GM21526 (cell line): ENCODE measurements around the gene ETFBKMT.
A peak's percentile ranks its signal among the peaks of the same experiment; 100 is the strongest.

Experiments used
- ATAC-seq: cut with Tn5 transposase; IDR thresholded peaks from one replicate; pipeline ENCODE4 v1.9.1; 2021; ENCODE audit warnings: moderate library complexity; ENCODE audit not compliant: unreplicated experiment, low FRiP score

ETFBKMT gene, protein sequence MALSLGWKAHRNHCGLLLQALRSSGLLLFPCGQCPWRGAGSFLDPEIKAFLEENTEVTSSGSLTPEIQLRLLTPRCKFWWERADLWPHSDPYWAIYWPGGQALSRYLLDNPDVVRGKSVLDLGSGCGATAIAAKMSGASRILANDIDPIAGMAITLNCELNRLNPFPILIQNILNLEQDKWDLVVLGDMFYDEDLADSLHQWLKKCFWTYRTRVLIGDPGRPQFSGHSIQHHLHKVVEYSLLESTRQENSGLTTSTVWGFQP

DNA sequence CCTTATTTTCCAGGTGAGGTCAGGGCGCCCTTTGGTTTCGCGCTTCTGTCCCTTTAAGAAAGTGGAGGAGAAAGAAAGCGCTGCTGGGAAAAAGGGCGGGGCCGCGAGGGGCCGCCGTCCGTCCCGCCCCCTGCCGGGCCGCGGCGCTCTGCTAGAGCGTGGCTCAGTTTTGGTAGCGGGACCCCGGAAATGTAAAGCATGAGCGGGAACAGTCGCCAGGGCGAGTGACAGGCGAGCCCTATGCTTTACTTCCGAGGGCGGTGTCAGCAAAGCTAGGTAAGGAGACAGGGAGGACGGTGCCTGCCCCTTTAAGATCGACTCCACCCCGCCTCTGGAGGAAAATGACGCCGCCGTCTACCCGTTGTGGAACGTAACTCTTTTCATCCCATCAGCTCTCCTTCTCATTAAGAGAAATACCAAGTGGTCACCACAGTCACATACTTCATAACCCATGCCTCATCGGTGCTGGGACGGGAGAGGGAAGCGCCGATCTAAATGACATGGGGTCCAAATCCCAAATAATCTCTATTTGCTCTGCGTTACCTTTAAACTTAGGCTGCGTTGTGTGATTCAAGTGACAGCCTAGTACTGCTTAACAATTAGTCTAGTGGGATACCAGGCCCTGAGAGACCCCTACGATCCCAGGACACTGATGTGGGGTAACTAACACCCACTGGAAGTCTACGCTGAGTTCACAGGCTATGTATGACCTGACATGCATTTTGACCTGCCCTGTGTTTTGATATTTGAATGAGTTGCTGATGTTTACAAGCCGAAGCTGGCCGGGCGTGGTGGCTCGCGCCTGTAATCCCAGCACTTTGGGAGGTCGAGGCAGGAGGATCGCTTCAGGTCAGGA is at the start of gene ETFBKMT:
TSS of gene ETFBKMT (plus strand) at position 602 of the 856 bp plus-strand sequence. CDS start 2,266 bp downstream, outside the sequence.
- peak; percentile 96 for ATAC-seq

DNA sequence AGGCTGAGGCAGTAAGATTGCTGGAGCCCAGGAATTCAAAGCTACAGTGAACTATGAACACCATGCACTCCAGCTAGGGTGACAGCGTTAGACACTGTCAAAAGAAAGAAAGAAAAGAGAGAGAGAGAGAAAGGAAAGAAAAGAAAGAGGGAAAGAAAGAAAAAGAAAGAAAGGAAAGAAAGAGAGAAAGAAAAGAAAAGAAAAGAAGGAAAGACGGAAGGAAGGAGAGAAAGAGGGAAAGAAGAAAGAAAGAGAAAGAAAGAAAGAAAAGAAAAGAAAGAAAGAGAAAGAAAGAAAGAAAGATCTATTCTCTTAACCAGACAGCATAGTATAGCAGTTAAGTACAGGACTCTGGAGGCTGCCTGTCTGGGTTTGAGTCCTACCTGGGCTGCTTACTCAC is 46.7 kb upstream of the ETFBKMT start:
- ATAC-seq = no peak

DNA sequence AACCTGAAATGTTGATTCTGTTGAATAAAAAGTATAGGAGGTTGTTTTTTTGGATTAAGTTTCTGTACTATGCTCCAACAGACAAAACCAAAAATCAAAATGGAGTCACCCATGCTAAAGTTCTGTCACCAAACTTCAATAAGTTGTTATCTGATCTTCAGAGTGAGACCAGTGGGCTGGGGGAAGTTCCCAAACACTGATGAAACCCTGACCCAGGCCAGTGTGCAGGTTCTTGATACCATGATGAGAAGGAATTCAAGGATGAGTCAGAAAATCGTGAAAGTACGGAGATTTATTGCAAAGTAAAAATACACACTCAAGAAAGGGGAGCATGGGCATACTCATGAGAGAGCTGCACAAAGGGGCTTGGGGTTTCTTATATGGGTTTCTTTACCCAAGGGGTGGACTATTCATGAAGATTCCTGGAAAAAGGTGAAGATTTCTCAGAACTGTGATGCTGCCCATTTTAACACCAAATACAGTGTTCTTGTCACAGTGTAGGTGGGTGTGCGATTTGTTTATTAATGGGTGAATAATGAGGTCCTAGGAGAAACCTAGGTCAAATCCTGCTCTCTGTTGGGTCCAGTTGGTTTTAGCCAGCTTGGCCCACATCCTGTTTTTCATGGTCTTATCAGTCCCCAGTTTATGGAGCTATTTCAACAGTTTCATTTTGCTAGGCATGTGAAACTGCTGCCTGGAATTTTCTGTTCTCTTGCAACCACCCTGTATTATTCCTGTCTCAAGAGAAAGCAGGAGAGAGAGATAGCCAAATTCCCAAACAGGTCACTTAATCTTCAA is 41.1 kb upstream of the ETFBKMT start:
- ATAC-seq = no peak

DNA sequence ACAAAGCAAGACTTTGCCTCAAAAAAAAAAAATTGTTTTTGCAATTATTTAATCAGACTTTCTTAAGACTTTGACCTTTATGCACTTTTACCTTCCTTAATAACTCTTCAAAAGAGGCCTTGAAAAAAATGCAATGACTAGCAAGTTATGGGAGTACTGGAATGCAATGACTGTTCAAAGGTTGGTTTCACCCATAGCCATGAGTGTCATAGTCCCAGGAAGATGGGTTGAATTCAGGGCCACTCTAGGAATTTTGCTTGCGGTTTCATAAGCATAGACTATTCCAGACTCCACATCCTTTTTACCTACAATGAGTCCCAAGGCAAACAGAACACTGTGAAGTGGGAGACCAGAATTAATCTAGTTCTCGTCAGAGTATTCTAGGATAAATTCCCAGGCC is 39.2 kb upstream of the ETFBKMT start:
- no peak for ATAC-seq

DNA sequence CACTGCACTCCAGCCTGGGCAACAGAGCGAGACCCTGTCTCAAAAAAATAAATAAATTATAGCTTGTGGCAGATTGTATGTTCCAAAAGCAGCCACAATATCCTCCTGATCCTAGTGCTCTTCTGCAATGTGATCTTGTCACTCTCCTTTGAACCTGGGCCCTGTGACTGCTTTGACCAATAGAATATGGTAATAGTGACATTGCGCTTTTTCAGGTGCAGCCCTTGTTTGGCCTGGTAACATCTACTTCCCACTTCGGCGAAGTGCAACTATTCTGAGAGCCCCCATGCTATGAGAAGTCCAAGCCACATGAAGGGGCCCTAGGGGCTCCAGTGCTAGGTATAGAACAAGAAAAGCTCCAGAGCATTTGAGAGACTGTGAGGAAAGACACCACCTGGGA is 37.5 kb upstream of the ETFBKMT start:
- ATAC-seq = no peak

DNA sequence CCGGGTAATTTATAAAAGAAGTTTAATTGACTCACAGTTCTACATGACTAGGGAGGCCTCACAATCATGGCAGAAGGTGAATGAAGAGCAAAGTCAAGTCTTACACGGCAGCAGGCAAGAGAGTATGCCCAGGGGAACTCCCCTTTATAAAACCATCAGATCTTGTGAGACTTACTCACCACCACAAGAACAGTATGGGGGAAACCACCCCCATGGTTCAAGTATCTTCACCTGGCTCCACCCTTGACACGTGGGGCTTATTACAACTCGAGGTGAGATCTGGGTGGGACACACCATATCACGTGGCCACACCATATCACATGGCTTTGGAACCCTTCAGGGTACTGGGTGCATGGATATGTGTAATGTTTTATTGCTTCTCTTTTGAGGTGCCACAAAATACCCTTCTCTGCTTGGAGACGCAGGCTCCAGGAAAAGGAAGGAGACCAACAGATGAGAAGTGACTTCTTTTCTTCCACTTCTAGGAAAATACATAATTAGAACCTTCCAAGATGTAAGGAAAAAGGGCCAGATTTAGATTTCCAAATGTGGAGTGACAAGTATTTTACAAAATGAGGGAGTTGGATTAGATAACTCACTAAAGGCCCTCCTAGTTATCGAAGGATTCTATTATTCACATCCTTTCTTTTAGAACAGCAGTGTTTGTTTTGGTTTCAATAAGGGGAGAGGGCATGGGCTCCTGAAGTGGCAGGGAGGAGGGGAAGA is 33.1 kb upstream of the ETFBKMT start:
- ATAC-seq = no peak

DNA sequence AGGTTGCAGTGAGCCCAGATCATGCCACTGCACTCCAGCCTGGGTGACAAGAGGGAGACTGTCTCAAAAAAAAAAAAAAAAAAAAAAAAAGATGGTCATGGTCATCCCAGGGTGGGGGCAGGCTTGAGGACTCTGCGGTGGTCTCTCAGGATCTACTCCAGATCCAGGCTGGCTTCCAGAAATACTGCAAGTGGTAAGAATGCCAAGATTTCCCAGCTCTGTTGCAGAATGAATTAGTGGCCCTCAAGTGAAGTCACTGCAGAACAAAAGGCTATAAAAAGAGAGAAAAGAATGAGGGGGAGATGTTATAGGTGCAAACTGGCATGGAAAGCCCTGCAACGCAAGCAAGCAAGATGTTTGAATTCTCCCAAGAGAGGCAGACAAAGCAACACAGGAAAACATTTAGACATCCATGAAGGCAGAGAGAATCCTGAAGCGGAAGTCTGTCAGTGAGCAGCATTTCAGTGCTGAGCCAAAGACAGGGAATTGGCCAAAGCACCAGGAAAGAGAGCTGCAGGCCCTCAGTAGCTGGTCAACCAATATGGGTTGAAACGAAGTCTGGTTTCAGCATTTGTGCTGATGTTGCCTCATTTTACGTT is 31.9 kb upstream of the ETFBKMT start:
- no peak for ATAC-seq

DNA sequence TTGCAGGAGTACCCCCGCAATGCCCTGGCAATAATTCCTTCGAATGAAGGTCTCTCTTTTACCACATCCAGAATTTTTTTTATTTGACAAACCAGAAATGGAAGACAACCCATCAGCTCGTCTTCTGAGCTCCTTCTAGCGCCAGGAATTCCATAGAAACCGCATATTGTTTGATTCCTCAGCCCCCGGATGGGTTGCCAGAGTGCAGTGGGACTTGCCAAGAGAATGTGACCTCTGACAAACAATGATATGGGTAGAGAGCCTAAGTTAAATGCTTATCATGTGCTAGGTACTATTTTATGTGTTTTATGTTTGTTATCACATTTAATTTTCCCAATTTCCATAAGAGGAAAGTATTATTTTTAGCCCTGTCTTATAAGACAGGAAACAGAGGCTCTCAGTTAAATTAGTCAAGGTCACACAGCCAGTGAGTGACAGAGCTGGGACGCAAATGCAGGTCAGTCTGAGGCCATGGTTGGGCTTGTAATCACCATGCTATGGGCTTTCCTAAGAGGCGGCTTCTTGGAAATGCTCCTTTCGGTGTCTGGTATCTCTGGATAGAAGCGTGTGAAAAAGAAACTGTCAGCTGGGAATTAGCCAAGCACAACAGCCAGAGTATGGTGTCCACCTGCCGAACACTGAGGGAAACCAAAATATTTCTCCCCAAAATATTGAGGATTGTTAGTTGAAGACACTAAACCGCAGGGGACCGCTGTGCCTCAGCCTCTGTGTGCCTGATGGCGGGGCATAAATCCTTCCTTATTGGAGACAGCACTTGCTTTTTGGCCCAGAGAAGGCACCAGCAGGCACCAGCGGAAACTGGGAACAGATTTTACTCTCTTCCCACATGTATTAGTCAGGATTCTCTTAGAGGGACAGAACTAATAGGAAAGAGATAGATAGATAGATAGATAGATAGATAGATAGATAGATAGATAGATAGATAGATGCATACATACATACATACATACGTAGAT is 29.4 kb upstream of the ETFBKMT start:
- ATAC-seq = no peak

DNA sequence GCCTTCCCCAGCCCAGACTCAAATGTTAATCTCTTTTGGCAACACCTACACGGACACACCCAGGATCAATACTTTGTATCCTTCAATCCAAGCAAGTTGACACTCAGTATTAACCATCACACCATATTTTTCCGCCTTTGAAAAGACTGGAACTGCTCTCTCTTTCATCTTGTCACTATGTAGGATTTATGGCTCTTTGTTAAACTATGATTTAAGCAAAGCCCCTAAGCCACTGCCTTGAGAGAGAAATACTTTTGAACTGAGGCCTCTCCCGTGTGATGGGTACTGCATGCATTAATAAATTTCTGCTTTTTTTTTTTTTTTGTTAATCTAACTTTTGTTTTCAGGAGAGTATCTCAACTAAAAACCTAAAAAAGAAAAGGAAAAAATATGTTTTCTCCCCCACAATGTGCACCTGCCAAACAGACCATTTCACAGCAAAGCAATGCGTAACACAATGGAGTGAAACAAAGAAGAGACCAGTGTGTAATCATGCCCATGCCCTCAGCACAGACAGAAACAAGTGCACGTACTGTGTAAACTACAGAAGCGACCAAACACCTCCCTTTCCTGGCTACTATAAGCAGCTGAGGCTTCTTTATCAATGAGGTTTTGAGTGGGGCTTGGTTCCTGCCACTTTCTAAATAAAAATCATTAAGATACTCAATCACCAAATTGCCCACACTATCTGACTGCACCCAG is 28.3 kb upstream of the ETFBKMT start:
- no peak for ATAC-seq

DNA sequence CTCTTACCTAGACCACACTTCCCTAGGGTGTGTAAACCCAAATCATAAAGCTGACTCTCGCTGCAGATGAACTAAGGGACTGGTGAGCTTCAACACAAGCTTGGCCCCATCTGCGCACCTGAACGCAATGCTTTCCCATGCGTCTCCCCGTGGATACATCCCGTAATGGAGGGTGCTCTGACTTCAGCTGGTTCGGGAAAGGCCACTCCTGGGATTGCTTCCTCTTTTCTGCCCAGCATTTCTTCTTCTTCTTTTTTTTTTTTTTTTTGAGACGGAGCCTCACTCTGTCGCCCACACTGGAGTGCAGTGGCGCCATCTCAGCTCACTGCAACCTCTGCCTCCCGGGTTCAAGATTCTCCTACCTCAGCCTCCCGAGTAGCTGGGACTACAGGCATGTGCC is 27.7 kb upstream of the ETFBKMT start:
- no peak for ATAC-seq

DNA sequence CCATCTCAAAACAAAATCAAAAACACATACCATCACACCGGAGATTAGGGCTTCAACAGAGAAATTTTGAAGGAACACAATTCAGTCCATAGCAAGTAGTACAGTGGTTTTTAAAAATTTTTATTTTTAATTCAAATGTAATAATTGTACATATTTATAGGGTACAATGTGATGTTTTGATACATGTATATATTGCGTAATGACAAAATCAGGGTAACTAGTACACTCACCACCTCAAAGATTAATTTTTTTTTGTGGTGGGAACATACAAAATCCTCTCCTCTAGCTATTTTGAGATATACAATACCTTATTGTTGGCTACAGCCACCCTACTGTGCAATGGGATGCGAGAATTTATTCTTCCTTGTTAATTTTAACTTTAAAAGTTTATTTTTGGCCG is 26.0 kb upstream of the ETFBKMT start:
- ATAC-seq = no peak

DNA sequence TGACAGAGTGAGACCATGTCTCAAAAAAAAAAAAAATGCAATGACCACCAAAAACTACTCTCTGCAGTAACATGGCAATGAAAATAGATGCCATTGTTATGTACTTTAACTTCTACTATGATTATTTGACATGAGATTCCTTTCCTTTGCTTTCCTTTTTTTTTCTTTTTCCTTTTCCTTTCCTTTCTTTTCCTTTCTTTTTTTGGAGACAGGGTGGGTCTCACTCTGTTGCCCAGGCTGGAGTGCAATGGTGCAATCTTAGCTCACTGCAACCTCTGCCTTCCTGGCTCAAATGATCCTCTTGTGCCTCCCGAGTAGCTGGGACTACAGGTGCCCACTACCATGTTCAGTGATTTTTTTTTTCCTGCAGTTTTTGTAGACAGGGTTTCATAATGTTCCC is 24.9 kb upstream of the ETFBKMT start:
- no peak for ATAC-seq

DNA sequence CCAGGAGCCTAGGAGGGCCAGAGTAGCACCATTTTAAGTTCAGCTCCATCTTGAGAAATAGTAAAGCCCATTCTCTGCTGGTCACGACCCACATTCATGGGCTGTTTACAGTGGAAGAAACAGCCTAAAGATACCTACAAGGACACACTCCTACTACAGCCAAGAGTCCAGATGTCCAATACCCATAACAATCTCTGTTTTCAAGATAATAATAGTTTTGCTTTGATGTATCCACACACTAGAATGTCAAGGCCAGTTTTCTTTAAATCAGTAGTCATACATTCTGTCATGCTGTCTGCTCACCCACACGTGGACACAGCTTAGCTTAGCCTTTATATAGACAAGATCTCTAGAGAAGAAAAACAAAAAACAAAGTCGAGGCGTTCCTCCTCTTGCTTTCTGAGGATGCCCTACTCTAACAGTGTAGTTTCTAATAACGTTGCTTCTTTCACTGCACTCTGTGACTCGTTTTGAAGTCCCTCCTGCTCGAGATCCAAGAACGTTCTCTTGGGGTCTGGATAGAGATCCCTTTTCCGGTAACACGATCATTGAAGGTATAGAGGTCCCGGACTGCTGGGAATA is 17.9 kb upstream of the ETFBKMT start:
- no peak for ATAC-seq

DNA sequence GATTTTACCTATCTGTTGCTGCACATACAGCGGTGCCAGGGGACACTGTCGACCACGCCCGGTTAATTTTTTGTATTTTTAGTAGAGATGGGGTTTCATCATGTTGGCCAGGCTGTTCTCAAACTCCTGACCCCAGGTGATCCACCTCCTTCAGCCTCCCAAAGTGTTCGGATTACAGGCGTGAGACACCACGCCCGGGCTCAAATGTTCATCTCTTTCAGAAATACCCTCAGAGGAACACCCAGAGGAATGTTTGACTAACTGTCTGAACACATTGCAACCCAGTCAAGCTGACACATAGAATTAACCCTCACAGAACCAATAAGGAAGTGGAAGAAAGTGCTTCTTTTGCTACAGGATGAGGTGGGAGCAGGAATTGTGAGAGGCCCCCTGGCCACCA is 15.0 kb upstream of the ETFBKMT start:
- no peak for ATAC-seq

DNA sequence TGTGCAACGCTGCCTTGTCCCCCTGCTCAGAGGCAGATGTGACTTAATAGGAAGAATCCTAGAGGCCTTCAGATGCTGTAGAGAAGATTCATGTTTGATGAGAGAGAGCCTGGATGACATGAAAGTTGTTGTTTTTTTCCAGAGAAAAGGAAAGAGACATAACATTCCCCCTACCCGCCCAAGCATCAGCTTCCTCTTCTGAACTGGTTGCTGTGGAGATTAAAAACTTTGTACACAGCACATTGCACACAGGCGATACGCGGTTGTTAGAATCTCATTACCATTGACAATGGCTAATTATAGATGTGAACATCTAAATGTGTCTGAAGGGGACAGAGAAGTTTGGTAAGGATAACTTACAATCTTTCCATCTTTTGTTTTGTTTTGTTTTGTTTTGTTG is 13.6 kb upstream of the ETFBKMT start:
- ATAC-seq = no peak

DNA sequence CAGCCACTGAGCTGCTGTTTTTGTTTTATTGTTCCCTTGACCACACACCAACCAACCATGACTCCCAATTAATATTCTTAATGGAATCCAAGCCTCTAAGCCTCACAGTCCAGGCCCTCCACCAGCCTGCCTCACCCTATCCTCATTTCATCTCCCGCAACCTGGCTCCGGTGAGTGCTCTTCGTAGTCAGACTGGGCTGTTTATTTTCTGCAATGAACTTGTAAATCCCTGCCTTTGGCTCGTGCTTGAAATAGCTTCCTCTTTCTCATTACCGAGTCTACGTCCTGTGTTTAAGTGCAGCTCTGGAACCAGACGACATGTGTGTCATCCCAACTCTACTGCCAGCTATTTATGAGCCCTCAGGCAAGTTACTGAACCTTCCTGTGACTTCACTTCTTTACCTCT is 12.4 kb upstream of the ETFBKMT start:
- ATAC-seq = no peak

DNA sequence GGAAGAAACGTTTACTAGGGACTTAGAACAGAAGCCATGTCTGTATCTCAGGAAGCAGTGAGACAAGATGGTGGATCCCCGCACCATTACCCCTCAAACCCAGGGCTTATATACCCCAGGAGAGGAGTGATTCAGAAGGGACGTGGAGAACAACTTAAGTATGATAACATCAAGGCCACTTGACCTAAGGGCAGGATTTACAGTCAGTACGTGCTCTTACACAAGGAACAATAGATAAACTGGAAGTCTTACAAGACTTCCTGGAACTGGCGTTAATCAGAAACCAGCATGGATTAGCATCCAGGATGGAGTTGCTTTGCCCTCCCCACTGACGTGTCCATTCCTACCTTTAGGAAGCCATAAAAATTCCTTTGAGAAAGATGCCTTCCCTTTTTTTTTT is 8.6 kb upstream of the ETFBKMT start:
- no peak for ATAC-seq

DNA sequence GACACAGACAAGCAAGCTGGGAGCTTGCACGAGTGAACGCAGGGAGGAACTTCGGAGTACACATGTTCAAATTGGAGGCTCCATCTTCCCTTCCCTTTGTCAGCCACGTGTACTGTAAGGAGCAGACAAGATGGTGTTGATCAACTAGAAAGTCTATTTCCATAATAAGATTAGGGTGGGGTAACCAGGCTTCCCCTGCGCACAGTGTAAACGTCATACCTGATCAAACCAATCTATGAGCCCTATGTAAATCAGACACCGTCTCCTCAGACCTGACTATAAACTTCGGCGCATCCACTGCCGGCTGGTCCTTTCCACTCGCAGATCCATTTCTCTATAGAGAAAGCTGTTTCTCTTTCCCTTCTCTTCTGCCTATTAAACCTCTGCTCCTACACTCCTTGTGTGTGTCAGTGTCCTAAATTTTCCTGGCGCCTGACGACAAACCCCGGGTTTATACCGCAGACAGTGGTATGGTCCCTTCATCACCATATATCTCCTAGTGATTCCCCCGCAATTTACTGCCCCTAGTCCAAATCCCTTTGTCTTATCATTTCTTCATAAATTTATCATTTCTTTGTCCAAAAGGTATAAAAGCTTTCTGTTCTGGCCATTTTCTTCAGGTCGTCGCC is 7.5 kb upstream of the ETFBKMT start:
- ATAC-seq = no peak
